Activated T-cell treated with anti-CD3 and anti-CD28 coated beads, Interleukin-2, amount 50 U/mL, for 48 hours (primary cell): ENCODE results near the gene SMAD6.
"Not testable (repeated sequence)": the region's sequence is repeated elsewhere in the genome, so short reads cannot be mapped to it uniquely, and the experiment has no call there.

Source experiments
- DNase-seq, 2 experiments: peaks; one replicate each; pipeline ENCODE4 v3.0.0-alpha.2; 2020

Gene SMAD6

DNA sequence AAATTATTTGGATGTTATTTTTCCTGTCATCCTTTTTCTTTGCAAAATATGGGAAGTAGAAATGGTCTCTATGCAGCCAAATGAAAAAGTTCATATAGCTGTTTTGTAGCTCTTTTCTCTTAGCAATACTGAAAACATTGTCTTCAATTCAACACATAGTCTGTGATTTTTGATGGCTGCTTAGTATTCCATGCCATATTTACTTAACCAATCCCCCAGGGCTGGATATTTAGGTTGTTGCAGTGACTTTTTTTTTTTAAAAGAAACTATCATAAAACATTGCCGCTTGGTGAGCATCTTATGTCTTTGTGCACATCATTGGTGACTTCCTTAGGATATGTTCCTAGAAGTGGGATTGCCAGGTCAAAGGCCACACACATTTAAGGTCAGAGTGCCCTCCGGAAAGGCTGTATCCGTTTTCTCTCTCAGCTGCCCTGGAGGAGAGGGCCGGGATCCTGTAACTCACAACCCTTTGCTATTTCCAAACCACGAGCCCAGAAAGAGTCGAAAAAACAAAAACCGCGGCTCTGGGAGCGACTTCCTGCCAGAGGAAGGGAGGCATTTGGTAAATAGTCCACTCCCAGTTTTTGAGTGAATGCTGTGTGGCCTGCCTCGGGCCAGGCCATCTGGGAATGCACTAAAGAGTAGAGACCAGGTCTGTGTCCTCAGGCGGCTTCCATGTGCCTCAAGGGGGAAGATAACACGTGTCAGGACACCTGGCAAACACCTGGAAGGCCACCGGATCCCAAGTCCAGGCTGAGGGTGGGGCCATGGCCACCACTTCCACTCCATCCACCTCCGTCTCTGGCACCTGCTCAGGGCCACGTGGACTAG is 41.9 kb downstream of the SMAD6 start:
- DNase-seq: no peak

DNA sequence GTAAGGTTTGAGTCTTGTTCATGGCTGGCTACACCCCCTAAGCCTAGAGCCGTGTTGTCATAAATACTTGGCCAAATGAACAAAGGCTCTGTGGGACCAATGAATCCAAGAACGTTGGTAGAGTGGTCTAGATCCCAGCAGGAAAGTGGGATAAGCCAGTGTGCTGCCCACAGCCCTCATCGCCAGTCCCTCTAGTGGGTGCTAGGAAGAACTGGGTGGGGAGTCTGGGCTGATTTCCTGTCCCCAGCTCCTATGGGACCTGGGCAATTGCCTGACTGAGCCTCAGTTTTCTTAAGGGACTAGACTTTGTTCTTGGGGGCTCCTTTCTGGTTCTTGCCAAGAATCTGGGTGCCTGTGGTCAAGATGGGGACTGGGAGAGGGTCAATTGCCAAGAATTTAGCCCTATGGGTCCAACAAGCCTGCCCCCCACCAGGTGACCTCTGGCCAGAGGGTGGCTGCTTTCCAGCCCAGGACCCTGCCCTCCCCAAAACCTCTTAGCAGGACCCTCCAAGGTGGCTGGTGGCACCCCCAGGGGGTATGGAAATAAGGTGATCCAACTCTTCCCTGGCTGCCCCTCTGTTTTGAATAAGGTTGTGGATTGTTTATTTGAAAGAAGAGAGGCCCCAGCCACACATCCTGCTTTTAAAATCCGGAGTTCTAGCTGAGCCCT is 42.7 kb downstream of the SMAD6 start:
- no peak for DNase-seq

DNA sequence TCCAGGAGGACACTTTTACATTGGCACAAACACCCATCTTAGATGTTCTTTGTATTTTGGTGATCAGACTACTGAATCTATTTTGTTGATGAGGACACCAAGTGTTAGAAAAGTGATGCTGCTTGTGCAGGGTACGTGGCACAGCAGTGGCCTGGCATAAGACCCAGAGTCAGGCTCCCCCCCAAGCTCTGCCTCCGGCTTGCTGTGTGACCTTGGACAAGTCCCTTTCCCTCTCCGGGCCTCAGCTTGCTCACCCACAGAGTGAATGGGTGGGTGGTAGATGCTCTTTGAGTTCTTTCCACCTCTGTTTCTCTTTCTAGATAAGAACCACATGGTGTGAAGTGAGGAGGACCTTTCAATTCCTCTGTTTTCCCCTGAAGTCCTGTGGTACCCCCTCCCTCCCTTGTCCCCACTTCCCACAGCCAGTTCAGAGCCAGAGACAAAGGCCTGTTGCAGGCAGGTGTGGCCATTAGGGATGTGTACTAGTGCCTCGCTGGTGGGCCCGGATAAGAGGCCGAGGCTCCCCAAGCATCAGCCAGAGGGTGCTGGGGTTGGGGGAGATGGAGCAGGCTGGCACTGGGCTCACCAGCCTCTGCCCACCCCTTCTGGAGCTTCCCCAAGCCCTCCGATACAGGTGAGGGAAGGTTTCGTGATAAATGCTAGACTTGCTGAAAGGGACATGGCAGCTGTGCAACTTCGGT is 43.6 kb downstream of the SMAD6 start:
- no peak for DNase-seq

DNA sequence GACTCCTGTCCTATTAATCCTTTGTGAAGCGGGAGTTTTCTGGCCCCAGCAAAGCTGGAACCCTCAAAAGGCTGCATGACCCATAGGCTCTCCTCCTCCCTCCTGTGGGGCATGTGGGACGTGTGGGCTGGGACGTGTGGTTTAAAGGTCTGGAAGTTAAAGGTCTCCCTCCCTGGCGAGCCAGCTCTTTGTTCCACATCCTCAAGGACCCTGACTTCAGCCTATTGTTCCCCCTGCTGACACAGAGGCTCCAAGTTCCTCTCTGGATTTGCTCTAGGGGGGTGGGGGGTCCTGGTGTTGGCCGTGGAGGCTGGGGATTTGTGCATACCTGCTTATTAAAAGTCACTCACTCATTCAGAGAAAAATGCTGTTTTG is 44.2 kb downstream of the SMAD6 start:
- no peak for DNase-seq

DNA sequence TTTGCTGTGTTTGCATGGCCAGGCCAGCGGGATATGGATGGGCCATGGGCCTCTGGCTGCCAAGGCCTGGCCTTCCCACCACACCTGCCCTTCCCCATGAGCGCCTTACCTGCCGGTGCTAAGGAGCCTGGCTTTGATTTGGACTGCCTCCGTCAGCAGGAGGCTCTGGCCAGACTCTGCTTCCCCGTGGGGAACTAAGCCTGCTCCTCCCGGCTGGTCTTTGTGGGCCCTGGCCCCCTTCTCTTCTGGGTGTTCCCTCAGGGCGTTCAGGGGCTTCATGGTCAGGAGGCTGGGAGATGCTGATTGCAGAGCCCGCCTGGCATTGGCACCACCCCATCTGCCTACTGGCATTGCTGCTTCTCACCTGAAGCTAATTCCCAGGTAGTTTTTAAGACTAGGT is 45.2 kb downstream of the SMAD6 start:
- no peak for DNase-seq

DNA sequence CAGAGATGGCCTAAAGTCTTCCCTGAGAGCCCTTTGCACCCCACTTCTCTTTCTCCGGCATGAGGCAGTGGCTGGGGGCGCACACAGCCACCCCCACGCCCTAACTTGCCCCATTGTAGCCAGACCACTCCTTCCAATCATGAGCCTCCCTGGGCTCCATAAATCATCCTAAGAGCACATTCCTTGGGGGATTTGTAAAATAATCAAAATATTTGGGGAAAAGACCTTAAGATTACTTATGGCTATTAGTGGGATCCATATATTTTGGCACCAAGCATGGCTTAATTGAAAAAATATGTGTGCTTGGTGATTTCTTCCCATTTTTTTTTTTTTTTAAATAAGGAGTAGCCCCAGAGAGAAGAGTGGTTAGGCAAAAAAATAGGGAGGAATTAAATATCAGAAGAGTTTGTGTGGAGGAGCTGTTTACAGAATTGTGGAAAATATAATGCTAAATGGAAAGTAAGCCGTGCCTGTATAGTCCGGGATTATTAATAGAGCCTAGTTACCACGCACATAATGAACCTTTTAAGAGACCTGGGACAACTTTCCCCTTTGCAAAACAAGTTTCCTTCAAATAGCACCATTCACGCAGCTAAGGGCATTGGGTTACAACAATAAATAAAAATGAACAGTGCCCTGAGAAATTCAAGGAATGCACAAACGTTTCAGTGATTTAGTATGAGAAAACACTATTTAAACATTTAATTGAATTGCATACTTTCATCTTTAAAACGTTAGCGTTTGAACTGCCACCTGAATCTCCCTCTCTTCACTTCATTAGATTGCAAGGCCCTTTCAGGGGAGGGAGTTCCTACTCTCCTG is 46.1 kb downstream of the SMAD6 start:
- DNase-seq: no peak

DNA sequence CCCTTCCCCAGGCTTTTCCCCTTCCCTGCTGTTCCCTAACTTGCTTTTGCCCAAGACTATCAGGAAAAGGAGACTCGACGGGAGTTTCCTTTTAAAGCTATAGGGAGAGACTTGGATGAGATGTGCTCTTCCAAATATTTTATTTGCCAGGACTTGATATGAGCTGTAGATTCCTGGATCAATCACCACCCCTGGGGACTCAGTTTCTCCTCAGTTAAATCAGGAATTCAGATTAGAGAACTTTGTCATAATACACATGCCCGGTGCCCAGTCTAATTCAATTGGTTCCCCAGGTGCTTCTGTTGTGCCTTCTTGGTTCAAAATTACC is 46.6 kb downstream of the SMAD6 start:
- no peak for DNase-seq

GRCh38 chr15:66749841-66750575 is 48.0 kb downstream of the SMAD6 start:
- DNase-seq: no peak

DNA sequence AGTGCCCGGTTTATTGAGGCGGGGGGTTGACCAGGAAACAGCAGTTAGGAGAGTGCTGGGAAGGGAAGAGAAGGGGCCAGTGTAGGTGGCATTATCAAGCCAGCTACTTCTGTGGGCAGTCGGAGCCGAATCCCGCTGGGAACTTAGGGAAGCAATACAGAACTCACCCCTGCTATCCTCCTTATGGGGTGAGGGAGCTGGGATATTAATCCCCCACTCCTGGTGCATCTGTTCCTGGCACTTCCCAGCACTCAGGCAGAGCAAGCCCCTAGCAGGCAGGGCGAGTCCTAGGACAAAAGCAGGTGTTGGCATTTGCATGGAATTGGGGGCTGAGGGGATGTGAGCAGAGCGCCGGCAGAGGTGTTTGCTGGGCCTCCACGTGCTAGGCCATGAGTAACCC is 48.6 kb downstream of the SMAD6 start:
- no peak for DNase-seq

DNA sequence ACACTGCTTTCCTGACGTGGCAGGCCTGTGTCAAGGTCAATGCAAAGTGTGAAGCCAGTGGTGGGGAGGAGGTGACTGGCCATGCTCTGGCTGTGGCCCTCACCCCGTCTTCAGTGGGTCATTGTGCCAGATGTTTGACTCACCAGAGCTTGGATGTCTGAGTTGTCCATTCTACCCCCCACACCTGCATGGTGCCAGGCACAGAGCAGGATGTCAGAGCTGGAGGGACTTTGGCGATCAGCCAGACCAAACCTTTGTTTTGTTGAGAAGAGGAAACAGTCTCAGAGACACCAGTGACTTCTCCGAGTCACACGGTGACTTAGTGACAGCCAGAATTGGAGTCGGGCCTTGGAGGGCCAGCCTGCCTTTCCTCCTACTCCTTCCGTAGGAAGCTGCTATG is 49.5 kb downstream of the SMAD6 start:
- DNase-seq: no peak

DNA sequence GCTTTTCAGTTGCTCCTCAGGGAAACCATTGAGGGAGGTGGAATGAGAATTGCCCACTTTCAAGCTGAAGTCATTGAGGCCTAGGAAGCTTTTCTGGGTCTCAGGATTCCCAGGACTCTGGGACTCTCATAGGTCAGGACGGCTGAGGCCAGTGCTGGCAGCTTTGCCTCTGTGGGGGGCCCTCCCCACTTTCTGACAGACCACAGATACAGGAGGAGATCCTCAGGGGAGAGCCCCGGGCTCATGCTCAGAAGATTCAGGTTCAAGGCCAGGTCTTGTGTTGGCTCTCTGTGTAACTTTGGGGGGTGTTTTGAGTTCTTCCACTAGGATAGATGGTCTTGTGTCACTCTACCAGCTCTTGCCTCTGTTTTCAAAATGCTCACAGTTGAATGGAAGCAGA is 50.0 kb downstream of the SMAD6 start:
- no peak for DNase-seq

DNA sequence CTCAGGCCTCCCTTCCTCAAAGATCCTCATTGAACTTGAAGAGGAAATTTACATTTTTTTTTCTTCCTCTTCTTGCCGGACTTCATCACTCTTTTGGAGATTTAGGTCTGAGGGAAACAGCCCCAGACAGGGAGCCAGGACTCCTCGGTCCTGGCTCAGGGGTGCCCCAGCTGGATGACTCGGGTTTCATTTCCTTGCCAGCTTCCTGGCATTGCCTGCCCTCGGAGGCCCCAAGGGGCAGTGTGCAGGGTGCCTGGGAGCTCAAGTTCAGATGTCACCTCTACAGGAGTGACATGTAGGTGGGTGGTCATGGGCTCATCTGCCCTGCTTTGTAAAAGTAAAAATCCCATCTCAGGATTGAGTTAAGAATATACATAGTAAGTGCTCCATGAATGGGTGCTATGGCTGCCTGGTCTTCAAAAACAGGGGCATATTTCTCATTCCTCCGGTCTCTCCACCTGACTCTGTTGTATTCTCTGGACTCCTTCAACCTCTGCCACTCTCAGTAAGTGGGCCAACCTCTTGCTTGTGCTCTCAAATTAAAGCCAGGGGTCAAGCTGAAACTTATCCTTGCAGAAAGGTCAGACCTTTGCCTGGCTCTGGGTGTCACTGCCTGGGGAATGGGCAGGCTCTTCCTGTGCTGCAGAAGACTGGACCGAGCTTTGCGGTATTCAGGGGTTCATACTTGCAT is 51.8 kb downstream of the SMAD6 start:
- DNase-seq: no peak

- DNase-seq: no peak
Observed at GRCh38 chr15:66754789-66755188, 52.8 kb downstream of the SMAD6 start.

DNA sequence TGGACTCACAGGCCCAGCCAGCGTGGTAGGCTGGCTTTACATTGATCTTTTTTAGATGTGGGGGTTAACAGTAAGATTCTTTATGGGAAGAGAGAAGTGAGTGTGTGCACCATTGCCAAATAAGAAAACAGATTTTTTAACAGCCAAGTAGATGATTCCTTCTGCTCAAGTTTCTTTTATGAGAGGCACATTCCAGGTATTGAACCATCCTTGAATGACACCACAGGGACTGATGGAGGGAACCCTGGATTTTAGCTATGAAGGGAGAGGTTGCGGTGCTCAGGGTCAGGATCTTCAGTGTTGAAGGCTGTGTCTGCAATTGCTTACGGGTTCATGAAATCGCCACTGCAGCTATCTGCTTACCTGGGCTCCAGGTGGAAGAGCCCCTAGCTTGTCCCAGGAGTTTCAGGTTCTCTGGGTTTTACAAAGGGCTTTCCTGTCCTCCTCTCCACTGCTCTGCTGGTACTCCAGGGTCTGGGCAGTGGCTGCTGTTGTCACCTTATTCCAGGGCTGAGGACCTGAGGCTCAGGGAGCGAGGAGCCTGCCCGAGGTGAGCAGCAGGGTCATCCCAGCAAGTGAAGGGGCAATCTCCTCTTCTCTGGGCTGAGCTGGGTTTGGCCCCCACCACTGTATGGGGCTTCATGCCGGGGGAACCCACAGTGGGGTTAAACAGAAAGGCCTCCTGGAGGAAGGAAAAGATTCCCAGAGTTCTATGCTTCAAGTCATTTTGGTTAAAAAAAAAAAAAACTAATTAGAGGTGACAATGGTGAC is 53.4 kb downstream of the SMAD6 start:
- DNase-seq: no peak

DNA sequence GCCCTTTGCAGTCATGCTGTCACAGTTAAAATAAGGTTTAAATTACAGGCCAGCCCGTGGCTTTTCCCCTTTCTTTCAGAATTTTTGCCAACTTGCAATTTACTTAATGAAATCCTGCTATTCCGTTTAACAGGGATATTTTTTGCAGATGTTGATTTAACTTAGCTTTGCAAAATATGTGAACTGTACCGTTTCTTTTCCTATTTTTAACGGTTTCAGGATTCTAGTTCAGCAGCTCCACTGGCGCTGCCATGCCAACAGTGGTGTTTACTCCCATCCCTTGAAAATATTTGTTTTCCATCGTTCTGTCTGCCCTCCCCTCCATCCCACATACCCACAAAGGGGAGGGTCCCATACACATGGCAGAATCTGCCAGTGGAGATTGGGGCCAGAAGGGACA is 54.3 kb downstream of the SMAD6 start:
- no peak for DNase-seq

DNA sequence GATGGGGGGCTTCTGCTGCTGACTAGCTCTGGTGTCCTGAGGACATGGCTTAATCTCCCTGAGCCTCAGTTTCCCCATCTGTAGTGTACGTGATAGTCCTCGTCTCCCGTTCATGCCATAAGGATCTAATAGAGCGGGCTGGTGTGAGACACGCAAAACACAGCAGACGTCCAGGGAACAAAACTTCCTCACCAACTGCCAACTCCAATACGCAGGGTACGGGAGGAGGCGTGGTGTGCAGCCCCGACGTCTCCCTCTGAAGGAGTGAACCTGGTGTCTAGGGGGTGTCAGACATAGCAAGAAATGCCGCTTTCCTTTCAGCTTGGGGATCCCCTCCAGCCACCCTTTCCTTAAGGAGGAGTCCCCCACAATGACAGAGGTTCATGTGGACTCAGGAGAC is 55.0 kb downstream of the SMAD6 start:
- DNase-seq: no peak

DNA sequence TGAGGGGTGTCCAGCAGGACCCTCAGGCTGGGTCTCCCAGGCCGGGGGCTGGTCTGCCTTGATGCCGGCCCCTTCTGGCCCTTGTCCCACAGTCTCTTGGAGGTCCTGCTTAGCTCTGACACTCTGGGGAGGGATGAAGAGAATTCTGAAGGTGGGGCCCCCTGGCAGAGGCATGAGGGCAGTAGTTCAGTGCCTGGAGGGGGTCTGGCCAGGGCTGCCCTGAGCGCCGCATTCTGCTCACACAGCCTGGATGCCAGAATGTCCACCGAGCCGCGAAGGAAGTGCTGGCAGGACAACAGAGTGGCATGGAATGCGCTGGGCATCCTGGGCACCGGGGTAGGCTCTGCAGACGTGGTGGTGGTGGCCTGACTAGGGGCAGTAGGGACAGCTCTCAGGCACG is 55.5 kb downstream of the SMAD6 start:
- DNase-seq: no peak

DNA sequence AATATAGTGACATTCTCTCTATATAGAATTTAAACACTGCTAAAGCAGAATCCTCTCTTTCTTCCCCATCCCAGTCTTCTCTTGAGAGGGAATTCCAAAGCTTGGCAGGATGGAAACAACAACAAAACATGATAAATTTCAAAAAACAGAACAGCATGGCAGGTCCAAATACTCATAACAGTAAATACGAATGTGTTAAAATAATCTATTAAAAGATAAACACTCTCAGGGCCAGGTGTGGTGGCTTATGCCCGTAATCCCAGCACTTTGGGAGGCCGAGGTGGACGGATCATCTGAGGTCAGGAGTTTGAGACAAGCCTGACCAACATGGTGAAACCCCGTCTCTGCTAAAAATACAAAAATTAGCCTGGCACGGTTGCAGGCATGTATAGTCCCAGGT is 56.2 kb downstream of the SMAD6 start:
- not testable (repeated sequence) for DNase-seq

DNA sequence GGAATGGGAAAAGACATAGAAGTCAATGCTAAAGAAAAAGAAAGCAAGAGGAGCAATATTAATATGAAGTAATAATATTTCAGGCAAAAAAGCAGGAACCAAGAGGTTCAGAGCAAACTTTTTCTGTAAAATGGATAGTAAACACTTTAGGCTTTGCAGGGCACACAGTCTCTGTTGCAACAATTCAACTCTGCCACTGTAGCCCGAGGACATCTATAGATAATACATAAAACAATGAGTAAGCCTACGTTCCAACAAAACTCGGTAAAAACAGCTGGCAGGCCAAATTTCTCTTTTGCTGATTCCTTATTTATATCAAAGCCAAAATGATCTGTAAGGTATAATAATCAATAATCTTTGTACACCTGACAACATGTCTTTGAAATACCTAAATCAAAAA is 56.8 kb downstream of the SMAD6 start:
- DNase-seq: no peak

- no peak for DNase-seq
Observed at GRCh38 chr15:66760097-66760967, 58.3 kb downstream of the SMAD6 start.
